ENCODE data around the gene ST6GALNAC5. TPM values are rescaled to one million over a fixed set of nuclear protein-coding genes. Genes with fewer than 3 reads are reported as not detected.

ST6GALNAC5 gene
- total and polyA plus RNA-seq, 10 of the 15 experiments (the other 5 are each of a cell fraction or from before 2014, with no cell fraction given): under 0.01 to 1.8 (median 0.07) TPM; not detected in 6

- ATAC-seq (no peak), FAIRE-seq (no peak), DNase-seq (ENCODE audit: low read depth, low spot score) (no peak)
- BruUV-seq (replicated peaks): no TSS peak
- Histone ChIP-seq H2AFZ (ENCODE audit: control insufficient read depth, low read depth, low read length) (no peak overlapping the region), H3K27ac (ENCODE audit: control insufficient read depth, insufficient read depth) (no peak overlapping the region), H3K9me3 (replicated peaks; ENCODE audit: control insufficient read depth, insufficient read depth, low read length) (no peaks in the 10 kb centered on the region), H3K79me2 (ENCODE audit: control insufficient read depth, insufficient read depth, low read length) (no peaks in the 10 kb centered on the region), H4K20me1 (ENCODE audit: control insufficient read depth, insufficient read depth) (no peaks in the 10 kb centered on the region), H3K4me2 (ENCODE audit: control insufficient read depth, insufficient read depth) (no peak overlapping the region), H3K27me3 (replicated peaks in 1 of 2; ENCODE audit: control insufficient read depth in 2 of 2, insufficient read depth in 2 of 2, low read length in 1 of 2) (no peaks in the 10 kb centered on the region), H3K36me3 (ENCODE audit: control insufficient read depth in 2 of 2, insufficient read depth in 2 of 2, low read length in 1 of 2) (no peaks in the 10 kb centered on the region), H3K4me3 (no peak overlapping the region), H3K9ac (ENCODE audit: control insufficient read depth, insufficient read depth, low read length) (no peak overlapping the region), H3K4me1 (ENCODE audit: control insufficient read depth, insufficient read depth, low read length) (no peaks in the 10 kb centered on the region)
- TF ChIP-seq ZNF24 (IDR thresholded peaks at IDR 0.05) (no peak), ATF7 (IDR thresholded peaks at IDR 0.05; ENCODE audit: low read depth) (no peak), RBBP5 (conservative IDR thresholded peaks at IDR 0.05) (no peak), NFIC (IDR thresholded peaks at IDR 0.05; ENCODE audit: low read depth, low read length) (no peak), NFXL1 (IDR thresholded peaks at IDR 0.05; ENCODE audit: borderline replicate concordance) (no peak), REST (IDR thresholded peaks at IDR 0.05; ENCODE audit: low read depth, low read length) (no peak)
- RAD21 ChIA-PET (ENCODE audit: unreplicated experiment): interaction anchor here (0.6 to 1.8 kb wide), 2 partner anchors 79 to 182 kb away, joined by 3 to 4 read pairs; no protein-coding TSS in a partner anchor
- intact Hi-C loops (cut with micrococcal nuclease; ENCODE audit: unreplicated experiment) (no loop called here), in situ Hi-C loops (cut with MboI) (no loop called here)
- 34% methylated on average over 2 of the region's 2 CpGs for WGBS (ENCODE audit: insufficient coverage, insufficient replicate concordance, low lambda C conversion rate, missing lambda C conversion rate)
- SMC1A ChIA-PET (ENCODE audit: uncharacterized antibody, unreplicated experiment): interaction anchor here (0.9 kb wide), 1 partner anchor 76 kb away, joined by 3 read pairs; no protein-coding TSS in a partner anchor
- CTCF ChIA-PET: no interaction called here
- POLR2A ChIA-PET: interaction anchor here (0.6 kb wide), 2 partner anchors 8 to 24 kb away, joined by 5 read pairs; no protein-coding TSS in a partner anchor
Observed at GRCh38 chr1:77016386-77016985, 149.2 kb downstream of the ST6GALNAC5 start.
